NCI-H2081 (cell line): ENCODE results near the gene PWWP2B.

ENCODE experiments used
- DNase-seq, 2 experiments: peaks; one replicate each; lab custom pipeline; 2025; lab: John Stamatoyannopoulos, UW

The PWWP2B gene

GRCh38 chr10:132459301-132460003 lies 62.5 kb downstream of the PWWP2B start:
- no peak for DNase-seq

DNA sequence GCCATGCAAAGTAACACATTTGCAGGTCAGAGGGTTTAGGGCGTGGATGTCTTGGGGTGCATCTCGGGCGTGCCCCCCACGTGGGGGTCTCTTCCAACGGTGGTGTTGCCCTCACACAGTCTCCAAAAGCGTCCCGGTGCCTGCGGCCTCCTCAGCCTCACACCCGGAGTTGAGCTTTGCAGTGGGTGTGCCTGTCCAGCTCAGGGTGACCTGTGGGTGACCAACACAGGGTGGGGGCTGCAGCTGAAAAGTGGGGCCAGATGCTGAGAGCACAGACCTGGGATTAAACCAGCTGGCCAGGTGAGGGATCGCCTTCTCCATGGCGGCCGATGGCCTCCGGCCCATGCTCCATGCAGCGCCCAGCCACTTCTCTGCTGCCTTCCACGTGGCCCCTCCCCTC lies 63.1 kb downstream of the PWWP2B start:
- DNase-seq: no peak

DNA sequence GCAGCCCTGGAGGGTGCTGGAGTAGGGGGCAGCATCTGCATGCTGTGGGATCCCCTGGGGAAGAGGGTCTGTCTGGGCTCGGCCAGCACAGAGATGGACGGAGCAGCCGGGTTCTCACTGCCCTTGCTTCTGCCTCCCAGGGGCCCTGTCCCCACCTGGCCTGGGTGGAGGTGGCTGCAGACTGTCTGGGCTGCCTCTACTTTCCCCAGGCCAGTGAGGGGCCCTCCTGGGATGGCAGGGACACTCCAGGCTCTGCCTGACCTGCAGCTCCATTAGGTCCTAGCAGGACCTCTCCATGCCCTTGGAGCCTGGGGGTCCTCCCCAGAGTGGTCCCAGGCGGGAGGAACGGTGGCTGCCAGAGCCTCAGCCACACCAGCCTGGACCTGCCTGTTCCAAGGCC lies 63.7 kb downstream of the PWWP2B start:
- no peak for DNase-seq

DNA sequence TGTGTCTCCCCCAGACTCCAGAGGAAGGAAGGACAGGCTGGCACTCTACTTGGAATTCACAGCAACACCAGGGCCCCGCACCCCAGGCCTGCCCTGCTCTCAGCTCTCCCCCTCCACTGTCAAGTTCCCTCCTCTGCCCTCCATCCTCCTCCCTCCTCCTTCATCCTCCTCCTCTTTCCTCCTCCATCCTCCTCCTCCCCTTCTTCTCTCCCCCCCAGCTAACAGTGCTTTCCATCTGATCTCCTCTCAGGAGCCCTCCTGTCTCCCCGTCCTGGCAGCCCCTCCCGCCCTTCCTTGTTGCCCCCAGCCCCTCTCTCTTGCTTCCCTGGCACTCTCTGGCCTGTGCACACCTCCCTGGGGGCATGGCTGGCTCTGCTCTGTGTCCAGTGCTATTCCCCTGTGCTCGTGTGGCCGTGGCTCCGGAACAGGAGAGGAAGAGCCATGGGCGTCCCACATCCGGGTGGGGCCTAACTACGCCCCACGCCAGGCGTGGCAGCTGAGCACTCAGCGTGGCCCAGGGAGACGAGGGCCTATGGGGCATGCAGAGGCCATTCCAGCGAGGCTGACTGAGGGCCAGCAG lies 64.2 kb downstream of the PWWP2B start:
- no peak for DNase-seq

DNA sequence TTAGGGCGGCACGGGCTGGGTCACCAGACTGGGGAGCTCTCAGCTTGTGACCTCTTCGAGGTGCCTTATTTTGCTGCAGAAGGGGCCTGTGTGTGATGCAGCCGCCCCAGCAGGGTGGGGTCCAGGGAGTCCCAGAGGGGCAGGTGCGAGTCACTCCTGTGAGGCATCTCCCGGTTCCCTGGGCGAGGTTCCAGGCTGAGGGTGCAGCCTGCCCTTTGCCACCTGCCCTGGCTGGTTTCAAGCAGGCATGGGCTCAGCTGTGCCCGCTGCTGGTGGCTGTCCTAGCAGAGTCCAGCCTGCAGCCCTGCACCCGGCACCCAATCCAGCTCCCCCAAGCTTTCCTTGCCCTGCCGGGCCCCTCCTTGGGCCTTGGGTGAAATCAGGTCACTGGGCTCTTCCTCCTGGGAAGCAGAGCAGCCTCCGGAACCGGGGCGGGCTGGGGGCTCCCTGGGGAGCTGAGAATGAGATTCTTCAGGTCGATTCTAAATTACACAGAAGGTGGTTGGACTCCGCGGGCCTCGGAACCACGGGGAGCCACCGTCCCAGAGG lies 64.8 kb downstream of the PWWP2B start:
- DNase-seq: no peak

GRCh38 chr10:132462463-132463332 lies 65.7 kb downstream of the PWWP2B start:
- no peak for DNase-seq

DNA sequence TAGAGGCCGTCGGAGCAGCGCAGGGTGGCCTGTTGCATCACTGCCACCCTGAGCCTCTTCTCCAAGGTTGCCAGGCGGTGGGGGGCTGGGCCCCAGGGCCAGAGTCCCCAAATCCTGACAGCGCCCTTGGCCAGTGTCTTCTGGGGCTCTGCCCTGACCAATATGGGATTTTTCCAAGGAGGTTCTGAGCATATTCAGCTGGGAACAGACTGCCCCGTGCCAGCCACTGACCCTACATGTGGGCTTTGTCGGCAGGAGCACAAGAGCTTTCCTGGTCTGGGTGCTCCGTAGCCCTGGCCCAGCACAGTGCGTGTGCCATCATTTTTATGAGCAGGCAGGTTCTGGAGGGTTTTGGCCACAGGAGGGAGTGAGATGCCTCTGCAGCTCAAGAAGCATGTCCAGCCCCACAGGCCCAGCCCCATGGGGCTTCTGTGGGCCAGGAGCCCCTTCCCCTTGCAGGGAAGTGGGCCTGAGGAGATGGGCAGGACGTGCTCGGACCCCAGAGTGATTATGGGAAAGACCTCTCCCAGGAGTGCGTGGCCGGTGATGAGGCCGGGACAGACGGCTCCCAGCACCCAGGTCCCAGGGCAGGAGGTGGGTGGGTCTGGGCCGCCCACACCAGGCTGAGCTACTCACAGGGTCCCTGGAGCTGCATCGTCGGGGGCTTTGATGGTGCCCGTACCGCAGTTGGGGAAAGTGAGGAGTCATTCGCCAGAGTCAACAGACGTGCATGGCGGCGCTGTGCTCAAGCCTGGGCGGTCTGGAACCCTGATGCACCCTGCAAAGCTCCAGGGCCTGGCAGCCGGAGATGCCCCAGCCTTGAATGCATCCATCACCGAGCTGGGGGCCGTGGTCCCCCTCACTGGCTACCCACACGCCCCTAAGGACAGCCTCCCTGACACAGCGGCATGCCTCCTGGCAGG lies 66.6 kb downstream of the PWWP2B start:
- DNase-seq: no peak

GRCh38 chr10:132464256-132465192 lies 67.5 kb downstream of the PWWP2B start:
- DNase-seq: no peak

DNA sequence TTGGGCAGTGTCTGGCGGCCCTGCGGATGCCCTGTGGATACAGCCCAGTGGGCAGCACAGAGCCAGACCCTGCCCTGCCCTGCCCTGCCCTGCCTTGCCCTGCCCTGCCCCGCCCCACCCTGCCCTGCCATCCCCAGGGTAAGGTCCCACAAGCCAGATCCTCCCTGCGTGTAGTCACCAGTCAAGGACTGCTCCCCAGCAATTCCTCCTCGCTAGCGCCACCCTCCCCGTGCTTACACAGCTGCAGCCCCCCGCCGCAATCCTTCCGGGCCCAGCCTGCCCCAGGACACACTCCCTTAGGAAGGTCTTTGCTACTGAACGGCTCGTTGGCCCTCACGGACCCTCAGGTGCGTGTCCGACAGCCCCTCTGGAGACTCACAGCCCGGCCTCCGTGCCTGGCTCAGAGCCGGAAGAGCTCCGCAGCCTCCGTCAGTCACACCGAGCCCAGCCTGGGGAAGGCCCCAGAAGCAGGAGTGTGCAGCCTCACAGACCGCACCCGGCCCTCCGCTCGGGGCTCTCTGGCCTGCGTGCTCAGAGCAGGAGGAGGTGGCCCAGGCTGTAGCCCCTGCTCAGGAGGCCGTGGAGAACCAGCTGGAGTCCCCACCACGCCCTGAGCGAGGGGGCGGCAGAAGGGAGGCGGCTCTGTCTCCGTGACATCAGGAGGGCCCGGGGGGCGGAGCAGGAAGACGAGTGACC lies 68.3 kb downstream of the PWWP2B start:
- DNase-seq: no peak

DNA sequence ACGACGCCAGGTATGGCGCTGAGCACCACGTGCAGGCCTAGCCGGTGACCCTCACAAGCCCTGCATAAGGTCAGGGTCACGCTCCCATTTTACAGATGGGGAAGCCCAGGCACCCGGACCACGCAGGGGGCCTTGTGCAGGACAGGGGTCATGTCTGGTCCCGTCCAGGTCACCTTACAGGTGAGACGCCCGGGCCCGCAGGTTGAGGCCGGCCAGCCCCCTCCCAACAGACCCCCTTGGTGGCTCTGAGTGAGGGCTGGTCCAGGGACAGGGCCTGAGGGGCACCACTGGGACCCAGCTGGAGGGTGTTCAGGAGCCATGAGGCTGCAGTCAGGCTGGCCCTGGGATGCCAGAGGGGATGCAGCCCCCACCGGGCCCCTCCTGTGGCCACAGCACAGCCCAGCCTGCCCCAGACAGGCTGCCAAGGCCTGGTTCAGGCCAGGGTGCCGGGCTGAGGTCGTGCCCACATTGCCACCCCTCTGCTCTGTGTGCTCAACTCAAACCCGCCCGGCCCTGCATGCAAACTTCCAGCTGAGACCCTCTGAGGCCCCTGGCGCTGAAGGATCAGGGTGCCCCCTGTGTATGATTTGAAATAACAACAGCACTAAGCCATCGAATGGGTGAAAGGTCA lies 69.0 kb downstream of the PWWP2B start:
- DNase-seq: no peak

GRCh38 chr10:132466520-132467463 lies 69.8 kb downstream of the PWWP2B start:
- no peak for DNase-seq
